HG03095 (cell line): ENCODE data around the gene HJV.
A peak's percentile ranks its signal among the peaks of the same experiment; 100 is the strongest.

ENCODE experiments used
- ATAC-seq: cut with Tn5 transposase; IDR thresholded peaks from one replicate; pipeline ENCODE4 v1.9.1; 2021; ENCODE audit warnings: moderate library complexity; ENCODE audit not compliant: unreplicated experiment

HJV gene

GRCh38 chr1:145994391-145995120 lies 27.0 kb downstream of the HJV start:
- no peak for ATAC-seq

- no peak for ATAC-seq
Measured at GRCh38 chr1:145993618-145994390, 27.7 kb downstream of the HJV start.

GRCh38 chr1:145992958-145993617 lies 28.4 kb downstream of the HJV start:
- ATAC-seq, result no peak

- no peak for ATAC-seq
Measured at GRCh38 chr1:145992502-145992936, 29.0 kb downstream of the HJV start.

- ATAC-seq, result no peak
Measured at GRCh38 chr1:145991735-145992412, 29.7 kb downstream of the HJV start.

- no peak for ATAC-seq
Measured at GRCh38 chr1:145990249-145990855, 31.2 kb downstream of the HJV start.

- ATAC-seq, result no peak
Measured at GRCh38 chr1:145988773-145989172, 32.8 kb downstream of the HJV start.

GRCh38 chr1:145987926-145988325 lies 33.6 kb downstream of the HJV start:
- no peak for ATAC-seq

- no peak for ATAC-seq
Measured at GRCh38 chr1:145986551-145986950, 35.0 kb downstream of the HJV start.

GRCh38 chr1:145985502-145986439 lies 35.8 kb downstream of the HJV start:
- ATAC-seq, result no peak

- no peak for ATAC-seq
Measured at GRCh38 chr1:145985129-145985501, 36.4 kb downstream of the HJV start.

GRCh38 chr1:145983960-145984830 lies 37.3 kb downstream of the HJV start:
- ATAC-seq, result no peak

- ATAC-seq, result no peak
Measured at GRCh38 chr1:145983206-145983675, 38.3 kb downstream of the HJV start.

GRCh38 chr1:145982010-145982723 lies 39.4 kb downstream of the HJV start:
- no peak for ATAC-seq

GRCh38 chr1:145980457-145980994 lies 41.0 kb downstream of the HJV start:
- ATAC-seq, result no peak

- ATAC-seq, result peak; percentile 8
Measured at GRCh38 chr1:145979746-145980456, 41.6 kb downstream of the HJV start.
